Activated gamma-delta T cell treated with Interleukin-2 at 50 U/mL for 16 hours (primary cell): Measurements from ENCODE around the gene KCNG1.

Source experiments
- DNase-seq: peaks from one replicate; pipeline ENCODE4 v3.0.0-alpha.2; 2020

The KCNG1 gene

GRCh38 chr20:51034988-51035656 lies 12.2 kb upstream of the KCNG1 start:
- no peak for DNase-seq

DNA sequence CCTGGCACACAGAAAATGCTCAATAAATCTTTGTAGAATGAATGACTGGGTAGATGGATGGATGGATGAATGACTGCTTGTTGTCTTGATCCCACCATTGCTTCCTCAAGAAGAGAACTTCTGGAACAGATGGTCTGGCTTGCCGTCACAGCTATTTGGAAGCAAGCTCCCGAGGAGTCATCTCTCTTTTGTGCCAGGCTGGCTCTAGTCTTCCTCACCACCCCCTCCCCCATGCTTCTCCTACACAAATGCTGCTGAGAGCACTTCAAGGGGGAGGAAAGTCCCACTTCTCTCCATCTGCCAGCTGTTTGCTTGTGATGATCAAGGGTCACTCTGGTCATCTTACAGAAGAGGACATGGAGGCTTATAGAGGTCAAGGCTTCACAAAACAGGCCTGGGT lies 11.6 kb upstream of the KCNG1 start:
- DNase-seq: no peak

DNA sequence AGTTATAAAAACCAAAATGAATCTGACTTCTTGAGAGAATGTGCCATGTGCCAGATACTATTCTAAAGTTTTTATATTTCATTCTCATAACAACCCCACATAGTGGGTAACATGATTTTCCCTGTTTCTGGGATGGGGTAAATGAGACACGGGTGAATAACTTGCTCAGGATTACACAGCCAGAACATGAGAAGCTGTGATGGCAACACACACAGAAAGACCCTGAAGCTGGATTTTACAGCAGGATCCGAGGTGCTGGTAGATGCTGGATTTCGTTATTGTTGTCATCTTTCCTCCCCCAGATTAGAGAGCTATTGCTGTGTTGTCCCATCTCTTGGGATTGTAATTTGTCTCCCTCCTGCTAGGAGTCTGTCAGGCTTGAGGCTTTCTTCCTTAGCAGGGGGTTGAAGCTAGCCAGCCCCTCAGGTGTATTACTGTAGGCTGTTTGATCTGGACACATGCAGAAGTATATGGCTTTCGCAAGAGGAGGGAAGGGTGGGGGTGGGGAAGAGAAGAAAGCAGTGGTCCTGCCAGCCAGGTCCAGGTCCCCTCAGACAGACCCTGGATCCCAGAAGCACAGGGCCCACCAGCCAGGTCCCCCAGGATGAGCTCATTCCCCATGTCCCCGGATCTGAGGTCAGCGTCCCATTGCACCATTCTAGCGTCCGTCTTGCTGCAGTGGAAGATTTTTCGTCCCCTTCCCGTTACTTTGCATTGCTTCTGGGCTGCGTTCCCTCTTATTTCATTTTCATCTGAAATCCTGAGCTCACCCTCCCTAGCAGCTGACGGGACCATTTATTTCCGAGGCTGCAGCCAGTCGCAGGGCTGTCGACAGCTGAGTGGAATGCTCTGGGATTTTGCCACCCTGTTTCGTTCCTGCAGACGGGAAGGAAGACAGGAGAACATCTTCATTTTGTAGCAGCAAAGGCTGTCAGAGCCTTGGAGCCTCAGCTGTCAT lies 7.3 kb upstream of the KCNG1 start:
- DNase-seq: no peak

GRCh38 chr20:51029556-51029955 lies 6.6 kb upstream of the KCNG1 start:
- no peak for DNase-seq

DNA sequence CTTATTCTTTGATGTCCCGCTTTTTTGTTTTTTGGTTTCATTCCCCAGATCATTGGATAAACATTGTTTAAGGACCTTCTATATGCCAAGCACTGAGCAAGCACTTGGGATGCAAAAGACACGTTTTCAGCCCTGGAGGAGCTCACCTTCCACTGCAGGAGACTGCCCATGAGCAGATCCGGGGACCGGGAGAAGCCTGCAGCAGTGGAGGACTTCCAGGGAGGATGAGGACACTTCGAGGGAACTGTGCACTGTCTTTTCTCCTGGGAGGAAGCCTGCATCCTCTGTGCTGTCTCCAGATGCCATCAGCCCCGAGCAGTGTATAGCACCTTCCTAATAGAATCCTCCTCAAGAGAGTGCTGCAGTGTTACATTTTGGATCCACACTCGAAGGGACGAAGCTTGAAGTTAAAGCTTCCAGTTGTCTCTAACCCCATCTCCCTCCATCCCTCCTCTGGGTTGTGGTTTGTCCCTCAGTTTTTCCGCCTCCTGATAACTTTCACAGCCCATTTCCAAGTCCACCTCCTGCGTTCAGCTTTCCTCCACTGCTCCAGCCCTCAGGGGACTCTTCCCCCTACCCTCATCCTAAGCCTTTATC lies 5.8 kb upstream of the KCNG1 start:
- DNase-seq: no peak

GRCh38 chr20:51027035-51027795 lies 4.3 kb upstream of the KCNG1 start:
- DNase-seq: no peak

GRCh38 chr20:51026269-51026668 lies 3.4 kb upstream of the KCNG1 start:
- no peak for DNase-seq

GRCh38 chr20:51024761-51025160 lies 1.9 kb upstream of the KCNG1 start:
- no peak for DNase-seq

DNA sequence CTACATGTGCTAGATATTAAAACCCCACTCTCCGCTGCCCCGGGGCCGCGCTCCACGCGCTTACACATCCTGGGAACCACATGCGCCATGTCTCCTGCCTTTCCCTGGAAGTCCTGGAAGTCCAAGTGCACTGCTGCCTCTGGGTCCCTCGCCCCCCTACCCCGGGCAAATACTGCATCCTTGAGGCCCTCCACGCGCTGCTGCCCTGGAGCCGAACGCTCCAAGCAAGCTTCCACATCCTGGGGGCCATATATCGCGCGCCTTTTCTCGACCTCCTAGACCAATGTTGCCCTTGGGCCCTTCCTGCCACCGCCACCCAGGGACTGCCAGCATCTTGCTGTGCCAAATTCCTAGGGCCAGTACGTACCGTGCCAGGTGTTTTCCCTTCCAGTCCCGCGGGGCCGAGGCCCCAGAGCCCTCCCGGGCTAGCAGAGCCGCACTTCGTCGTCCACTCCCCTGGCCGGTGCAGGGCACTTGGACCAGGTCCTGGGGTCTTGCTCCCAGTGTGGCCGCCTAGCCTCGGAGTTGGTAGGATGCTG lies 779 bp upstream of the KCNG1 start:
- DNase-seq: no peak

GRCh38 chr20:51022227-51022802 lies 592 bp downstream of the KCNG1 start:
- DNase-seq: no peak

DNA sequence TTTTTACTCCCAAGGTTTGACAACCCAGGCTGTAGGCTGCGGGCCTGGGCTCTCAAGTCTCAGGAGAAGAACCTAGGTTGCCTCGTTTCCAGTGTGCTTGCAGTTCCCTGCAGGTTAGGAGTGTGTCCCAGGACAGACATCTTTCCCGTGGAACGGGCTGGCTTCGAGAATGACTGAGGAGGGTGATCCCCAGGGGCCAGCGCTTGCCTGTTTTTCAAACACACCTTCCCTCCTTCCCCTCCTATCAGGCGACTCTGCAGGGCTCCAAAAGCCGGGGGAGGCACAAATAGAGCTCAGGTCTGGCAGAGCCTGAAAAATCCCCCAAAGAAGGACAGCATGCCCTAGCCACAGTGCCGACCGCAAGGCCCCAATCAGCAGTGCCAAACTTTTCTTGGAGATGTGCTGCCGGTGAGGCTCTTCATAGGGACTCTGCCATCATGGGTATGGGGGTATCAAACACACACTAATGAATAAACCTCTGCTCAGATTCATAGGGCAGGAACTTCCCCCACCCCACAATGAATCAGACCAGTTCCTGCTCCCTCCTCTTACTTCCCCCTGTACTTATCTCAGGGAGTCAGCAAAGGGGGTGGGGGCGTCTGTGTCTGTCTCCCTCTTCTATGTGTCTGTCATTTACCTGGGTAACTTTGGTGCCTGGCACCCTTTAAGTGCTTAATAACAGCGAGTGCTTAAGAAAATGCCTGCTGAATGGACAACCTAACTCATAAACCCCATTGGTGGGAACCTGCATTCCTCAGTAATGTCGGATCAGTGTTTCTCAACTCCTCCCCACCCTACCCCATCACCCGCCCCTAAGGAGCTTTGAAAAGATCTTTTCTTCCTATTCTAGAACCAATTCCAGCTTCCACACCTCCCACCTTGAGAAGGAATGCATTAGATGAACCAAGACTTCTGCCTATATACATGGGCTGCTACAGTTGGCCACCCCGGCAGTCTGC lies 1.6 kb downstream of the KCNG1 start:
- DNase-seq: no peak

DNA sequence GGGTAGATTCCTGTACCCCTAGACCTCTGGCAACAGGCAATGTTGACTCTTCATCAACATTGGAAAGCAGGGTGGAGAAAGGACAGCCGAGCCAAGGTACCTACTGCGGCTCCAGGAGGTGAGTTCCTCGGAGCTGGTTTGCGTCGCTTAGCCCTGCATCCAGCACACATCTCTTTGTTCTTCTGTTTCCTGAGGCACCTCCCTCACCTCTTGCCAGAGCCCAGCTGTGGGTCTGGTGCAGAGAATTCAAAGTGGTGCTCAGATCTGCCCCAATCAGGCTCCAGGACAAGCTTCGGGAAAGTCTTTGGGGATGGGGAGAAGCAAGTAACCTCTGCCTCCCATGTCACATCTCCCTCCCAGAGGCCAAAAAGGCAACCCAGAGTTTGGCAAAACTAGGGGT lies 2.2 kb downstream of the KCNG1 start:
- no peak for DNase-seq

- no peak for DNase-seq
These were observed 3.0 kb downstream of the KCNG1 start for GRCh38 chr20:51019656-51020592.

DNA sequence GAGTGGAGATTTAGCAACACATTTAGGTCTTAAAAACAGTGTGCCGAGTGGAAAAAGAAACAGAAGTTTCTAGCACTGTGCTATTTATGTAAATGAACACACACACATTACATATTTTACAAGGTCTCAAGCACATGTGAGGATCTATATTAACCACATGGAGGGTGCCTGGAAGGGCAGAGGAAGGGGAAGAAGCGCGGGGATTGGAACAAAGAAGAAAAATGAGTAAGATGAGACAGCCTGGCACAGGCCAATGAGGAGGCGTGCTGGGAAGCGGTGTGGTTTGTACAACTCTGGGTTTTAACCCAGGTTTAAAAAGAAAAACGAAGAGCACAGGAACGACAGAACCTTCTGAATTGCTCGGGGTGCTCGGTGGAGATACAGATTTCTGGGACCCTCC lies 5.7 kb downstream of the KCNG1 start:
- no peak for DNase-seq

DNA sequence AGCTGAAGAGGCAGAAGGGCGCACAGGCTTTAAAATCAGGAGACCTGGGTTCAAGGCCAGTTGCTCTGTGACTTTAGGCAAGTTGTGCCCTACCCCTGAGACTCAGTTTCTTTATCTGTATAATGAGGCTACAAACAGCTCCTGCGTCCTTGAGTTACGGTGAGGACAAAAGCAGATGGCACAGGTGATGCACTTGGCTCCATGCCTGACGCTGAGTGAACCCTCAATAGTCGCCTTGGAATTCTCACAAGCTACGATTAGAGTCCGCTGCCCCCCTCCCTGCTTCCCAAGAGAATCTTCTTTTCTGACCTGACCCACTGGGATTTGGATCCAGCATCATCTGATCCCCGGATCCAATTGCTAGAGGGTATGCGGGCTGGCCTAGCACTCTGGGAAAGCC lies 6.4 kb downstream of the KCNG1 start:
- no peak for DNase-seq

DNA sequence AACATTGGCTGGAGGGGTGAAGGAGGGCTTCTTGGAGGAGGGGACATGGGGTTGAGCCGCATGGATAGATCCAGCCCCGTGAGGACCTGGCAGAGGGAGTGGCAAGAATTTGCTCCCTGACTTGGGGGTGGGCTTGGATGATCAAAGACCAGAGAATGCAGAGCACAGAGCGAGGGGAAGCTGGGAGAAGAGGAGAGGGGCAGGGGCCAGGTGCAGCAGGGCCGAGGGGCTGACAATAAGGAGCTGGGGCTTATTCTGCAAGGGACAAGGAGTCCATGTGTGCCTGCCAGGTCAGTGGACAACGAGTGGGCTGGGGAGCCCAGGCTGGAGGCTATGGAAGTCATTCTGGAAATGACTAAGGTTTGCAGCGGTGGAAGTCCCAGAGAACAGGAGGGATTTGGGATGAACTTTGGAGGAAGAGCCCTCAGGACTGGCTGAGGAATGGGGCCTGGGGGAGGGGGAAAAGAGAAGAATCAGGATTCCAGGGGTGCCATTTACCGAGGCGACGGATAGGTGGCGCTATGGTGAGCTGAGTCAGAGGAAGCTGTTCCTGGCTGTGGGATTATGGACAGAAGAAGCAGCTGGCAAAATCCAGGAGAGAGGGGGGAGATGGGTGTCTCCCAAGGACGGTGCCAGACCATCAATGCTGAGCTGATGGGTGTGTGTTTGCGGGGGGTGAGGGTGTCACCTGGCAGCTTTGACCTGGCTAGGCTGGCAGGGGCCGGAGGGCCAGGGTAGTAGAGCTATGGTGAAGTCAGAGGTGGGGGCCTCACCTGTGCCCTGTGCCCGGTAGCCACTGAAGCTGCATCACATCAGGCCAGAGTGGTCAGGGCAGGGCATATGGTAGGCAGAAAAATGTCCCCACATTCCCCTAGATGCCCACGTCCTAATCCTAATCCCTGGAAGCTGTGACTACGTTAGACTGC lies 7.8 kb downstream of the KCNG1 start:
- no peak for DNase-seq

DNA sequence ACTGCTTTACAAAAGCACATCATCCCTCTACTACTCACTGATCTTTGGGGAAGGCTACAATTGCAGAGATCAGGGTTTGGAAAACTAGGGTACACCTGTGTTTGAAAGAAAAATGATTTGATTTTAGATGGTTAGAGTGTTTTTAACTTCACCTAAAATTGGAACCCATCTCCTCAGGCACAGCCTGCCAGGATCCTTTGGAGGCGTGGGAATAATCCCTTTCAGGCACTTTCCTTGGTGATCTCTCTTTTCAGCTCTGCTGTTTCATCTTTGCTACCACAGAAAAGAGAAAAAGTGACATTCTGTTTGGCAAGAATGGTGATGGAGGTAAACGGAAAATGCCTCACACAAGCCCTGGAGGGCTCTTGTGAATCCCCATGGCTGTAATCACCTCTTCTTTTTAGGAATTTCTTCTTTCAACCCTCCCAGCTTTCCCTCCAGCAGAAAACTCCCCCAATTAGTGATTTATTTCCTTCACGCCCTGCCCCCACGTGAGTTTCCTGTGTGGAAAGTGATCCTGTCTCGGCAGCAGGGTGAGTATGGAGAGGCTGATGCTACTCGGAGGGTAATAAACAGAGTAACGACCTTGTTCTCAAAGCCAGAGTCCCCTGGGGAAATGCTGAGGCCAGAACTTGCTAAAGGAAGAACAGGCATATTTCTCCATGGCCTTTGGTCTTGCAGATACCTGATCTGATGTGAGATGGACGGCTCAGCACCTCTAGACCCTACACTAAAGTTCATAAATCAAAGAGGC lies 9.2 kb downstream of the KCNG1 start:
- no peak for DNase-seq

DNA sequence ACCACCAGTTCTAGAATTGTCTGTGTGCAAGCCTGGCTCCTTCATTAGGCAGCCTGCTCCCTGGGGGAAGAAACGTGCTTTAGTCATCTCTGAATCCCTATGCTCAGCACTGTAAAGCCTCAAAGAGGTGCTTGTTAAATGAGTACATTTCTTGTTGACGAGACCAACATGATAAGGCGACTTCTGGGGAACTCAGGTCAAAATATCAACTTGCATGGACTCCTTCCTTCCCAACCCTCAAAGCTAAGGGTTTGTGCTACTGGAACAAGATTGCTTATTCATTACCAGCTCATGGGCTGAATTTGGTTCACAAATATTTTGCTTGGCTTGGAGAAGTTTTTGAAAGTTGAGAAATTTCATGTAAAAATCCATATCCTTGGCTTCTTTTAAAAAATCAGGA lies 10.6 kb downstream of the KCNG1 start:
- DNase-seq: no peak
